K562 (cell line): ENCODE measurements around the gene ULBP1. TPM values are rescaled to one million over a fixed set of nuclear protein-coding genes. Genes with fewer than 3 reads are reported as not detected.

ENCODE experiments used
- ATAC-seq: fragments of 200-7000 bp; cut with Tn5 transposase; 3 replicates; pipeline ENCODE4 v1.9.1; 2020; ENCODE audit warnings: moderate library complexity
- BruUV-seq: library from RNA; stranded (reverse); fragments of 400-500 nt; replicated peaks from 2 replicates; lab custom pipeline; 2021; lab: Mats Ljungman, UMichigan
- CTCF ChIA-PET: fragments of 300-600 bp; formaldehyde crosslinking; extraction: SDS; loops from one replicate; lab custom pipeline; 2021; ENCODE audit warnings: low intra/inter-chr PET ratio; lab: Yijun Ruan, JAX
- POLR2A ChIA-PET: fragments of 300-600, 350-650 bp; sonication (Branson Sonifier 250); formaldehyde crosslinking; extraction: SDS; loops from one replicate; lab custom pipeline; 2021; ENCODE audit warnings: antibody characterized with exemption, inconsistent platforms; lab: Yijun Ruan, JAX
- DNase-seq, 4 experiments: peaks; one replicate each; pipeline versions ENCODE4 v3.0.0 to v3.0.0-alpha.2; 2011 to 2018; ENCODE audit warnings: low spot score in 3 of 4, mixed read lengths in 3 of 4; ENCODE audit errors: extremely low read depth in 1 of 4
- FAIRE-seq: peaks from 2 replicates; lab custom pipeline; 2011; peaks lifted over from hg19 to GRCh38; lab: Jason Lieb, UNC
- H2AFZ ChIP-seq: 2 replicates; pipeline ENCODE4 v1.6.0; 2011; ENCODE audit warnings: low read depth, low read length, control low read depth, inconsistent platforms
- H3K27ac ChIP-seq: fragments of 200-600 bp; 3 replicates; pipeline ENCODE4 v1.8.0; 2011; ENCODE audit warnings: low read depth, mild to moderate bottlenecking, control low read depth, inconsistent platforms, low read length, moderate library complexity, mixed read lengths; ENCODE audit errors: extremely low read depth
- H3K27me3 ChIP-seq, 2 experiments: fragments of 300-600 bp in 1 of 2; 2 replicates in 1 of 2; 3 replicates in 1 of 2; pipeline versions ENCODE4 v1.6.0 to v1.8.0; 2011; ENCODE audit warnings: inconsistent platforms in 2 of 2, low read length in 2 of 2, mild to moderate bottlenecking in 1 of 2, mixed read lengths in 1 of 2, moderate library complexity in 1 of 2; ENCODE audit not compliant: control insufficient read depth in 2 of 2, insufficient read depth in 2 of 2
- H3K36me3 ChIP-seq: fragments of 300-600 bp; 3 replicates; pipeline ENCODE4 v1.8.0; 2011; ENCODE audit warnings: mild to moderate bottlenecking, low read length, inconsistent platforms; ENCODE audit not compliant: control insufficient read depth, insufficient read depth
- H3K4me1 ChIP-seq, 2 experiments: fragments of 200-600 bp in 1 of 2; replicated peaks in 1 of 2; 2 replicates in 1 of 2; 3 replicates in 1 of 2; pipeline versions ENCODE4 v1.5.1 to v1.8.0; 2011; ENCODE audit warnings: inconsistent platforms in 2 of 2, low read length in 2 of 2, mild to moderate bottlenecking in 1 of 2, mixed read lengths in 1 of 2, moderate library complexity in 1 of 2; ENCODE audit not compliant: control insufficient read depth in 2 of 2, insufficient read depth in 2 of 2
- H3K4me2 ChIP-seq: 2 replicates; pipeline ENCODE4 v1.6.1; 2011; ENCODE audit warnings: low read length, control low read depth, inconsistent platforms, mixed read lengths; ENCODE audit not compliant: insufficient read depth
- H3K4me3 ChIP-seq: fragments of 200-600 bp; sonication (generic), shearing (Covaris generic); 2 replicates; pipeline ENCODE4 v1.5.1; 2016; ENCODE audit warnings: control low read depth, inconsistent platforms
- H3K79me2 ChIP-seq: fragments of 200-600 bp; 3 replicates; pipeline ENCODE4 v1.8.0; 2011; ENCODE audit warnings: low read length, inconsistent platforms; ENCODE audit not compliant: control insufficient read depth, insufficient read depth
- H3K9ac ChIP-seq, 2 experiments: 2 replicates each; pipeline versions ENCODE4 v1.6.0 to v1.6.1; 2011; ENCODE audit warnings: low read depth in 2 of 2, low read length in 2 of 2, control low read depth in 1 of 2, inconsistent platforms in 1 of 2, mild to moderate bottlenecking in 1 of 2, mixed read lengths in 1 of 2; ENCODE audit not compliant: insufficient read depth in 1 of 2
- H3K9me1 ChIP-seq: one replicate; pipeline ENCODE4 v1.6.0; 2011; ENCODE audit warnings: inconsistent platforms, mild to moderate bottlenecking, low read length, moderate library complexity; ENCODE audit not compliant: control insufficient read depth, insufficient read depth
- H3K9me3 ChIP-seq: replicated peaks from 2 replicates; pipeline ENCODE4 v1.5.1; 2011; ENCODE audit warnings: low read depth, low read length, inconsistent platforms; ENCODE audit not compliant: control insufficient read depth, insufficient read depth
- H4K20me1 ChIP-seq: replicated peaks from 2 replicates; pipeline ENCODE4 v1.6.1; 2011; ENCODE audit warnings: low read length, inconsistent platforms, mixed read lengths; ENCODE audit not compliant: control insufficient read depth, insufficient read depth
- DMBX1 ChIP-seq: fragments of 250-450 bp; sonication (Bioruptor Pico); IDR thresholded peaks from 2 replicates; pipeline ENCODE4 v1.8.0; 2022; ENCODE audit warnings: inconsistent platforms, mild to moderate bottlenecking, moderate library complexity, borderline replicate concordance
- GABPB1 ChIP-seq: sonication (generic); formaldehyde crosslinking; IDR thresholded peaks from 2 replicates; pipeline ENCODE4 v1.8.0; 2022; ENCODE audit warnings: mild to moderate bottlenecking, missing genetic modification reagents
- NUFIP1 ChIP-seq: fragments of 450-650 bp; IDR thresholded peaks from 2 replicates; pipeline ENCODE4 v1.6.1; 2018; ENCODE audit not compliant: partially characterized antibody
- PPARD ChIP-seq: fragments of 250-450 bp; sonication (Bioruptor Pico); IDR thresholded peaks from 2 replicates; pipeline ENCODE4 v1.8.0; 2022; ENCODE audit warnings: inconsistent platforms, mild to moderate bottlenecking, moderate library complexity
- SLC30A9 ChIP-seq: fragments of 250-450 bp; sonication (Bioruptor Pico); IDR thresholded peaks from 2 replicates; pipeline ENCODE4 v1.8.0; 2022; ENCODE audit warnings: mild to moderate bottlenecking, moderate library complexity
- SMAD2 ChIP-seq: fragments of 150-350 bp; IDR thresholded peaks from 2 replicates; pipeline ENCODE4 v1.6.1; 2014; ENCODE audit warnings: low read depth, mild to moderate bottlenecking, low read length
- SOX6 ChIP-seq: fragments of 450-650 bp; IDR thresholded peaks from 2 replicates; pipeline ENCODE4 v1.6.1; 2014; ENCODE audit warnings: mild to moderate bottlenecking
- SRSF1 ChIP-seq: fragments of 200-400 bp; formaldehyde crosslinking; IDR thresholded peaks from 2 replicates; pipeline ENCODE4 v1.6.1; 2017; ENCODE audit warnings: mild to moderate bottlenecking, low read depth, low read length, moderate library complexity
- XRCC3 ChIP-seq: fragments of 450-650 bp; IDR thresholded peaks from 2 replicates; pipeline ENCODE4 v1.6.1; 2017; ENCODE audit warnings: mild to moderate bottlenecking, moderate library complexity
- ZBTB7A ChIP-seq: IDR thresholded peaks from 2 replicates; pipeline ENCODE4 v1.6.1; 2011; ENCODE audit warnings: low read depth, mild to moderate bottlenecking, low read length, moderate library complexity, borderline replicate concordance; ENCODE audit not compliant: control insufficient read depth
- ZNF766 ChIP-seq: fragments of 200-800 bp; sonication (Bioruptor generic); conservative IDR thresholded peaks from 2 replicates; pipeline ENCODE4 v1.6.1; 2016; ENCODE audit warnings: missing genetic modification characterization, missing compliant biosample characterization
- WGBS: fragments of 100-300 bp; shearing (Covaris generic); methylation state at CpG from one replicate; pipeline ENCODE4 v1.1.6; 2016; ENCODE audit warnings: low coverage, mixed read lengths; ENCODE audit not compliant: insufficient coverage; ENCODE audit errors: missing lambda C conversion rate; 5-methylcytosine and 5-hydroxymethylcytosine counted together
- in situ Hi-C: fragments of 300-500 bp; cut with MboI; formaldehyde crosslinking; loops from 4 replicates; pipeline ENCODE4 v1.15.0; 2018; ENCODE audit warnings: inconsistent platforms, mixed read lengths
- intact Hi-C: fragments of 100-400 bp; cut with micrococcal nuclease; formaldehyde crosslinking; loops from 2 replicates; pipeline ENCODE4 v1.14.2; 2022
- polyA plus RNA-seq, 8 experiments: library from polyadenylated mRNA; depleted of rRNA in 4 of 8; stranded (reverse) in 5 of 8; unstranded in 3 of 8; fragments of >200 nt; fragmentation: Nextera tagmentation in 2 of 8; fragmentation: Illumina TruSeq in 1 of 8; extraction: Ambion mirVana in 2 of 8; extraction: Trizol in 1 of 8; gene quantifications; 2 replicates each; pipeline versions ENCODE4 v1.2.1 to v1.2.3, GENCODE V29; 2011 to 2014; ENCODE audit warnings: inconsistent platforms in 1 of 8, missing spikeins in 1 of 8
- total RNA-seq, 7 experiments: library from RNA; depleted of rRNA in 6 of 7; stranded (reverse); fragments of >200 nt in 6 of 7; fragmentation: Illumina TruSeq in 2 of 7; extraction: Trizol in 2 of 7; gene quantifications; 2 replicates each; pipeline versions ENCODE4 v1.2.1 to v1.2.3, GENCODE V29; 2011 to 2021; ENCODE audit warnings: low replicate concordance in 1 of 7

ULBP1 gene
- total and polyA plus RNA-seq, 9 of the 15 experiments (the other 6 are each of a cell fraction or from before 2014, with no cell fraction given): 0.33 to 6.0 (median 2.5) TPM

DNA sequence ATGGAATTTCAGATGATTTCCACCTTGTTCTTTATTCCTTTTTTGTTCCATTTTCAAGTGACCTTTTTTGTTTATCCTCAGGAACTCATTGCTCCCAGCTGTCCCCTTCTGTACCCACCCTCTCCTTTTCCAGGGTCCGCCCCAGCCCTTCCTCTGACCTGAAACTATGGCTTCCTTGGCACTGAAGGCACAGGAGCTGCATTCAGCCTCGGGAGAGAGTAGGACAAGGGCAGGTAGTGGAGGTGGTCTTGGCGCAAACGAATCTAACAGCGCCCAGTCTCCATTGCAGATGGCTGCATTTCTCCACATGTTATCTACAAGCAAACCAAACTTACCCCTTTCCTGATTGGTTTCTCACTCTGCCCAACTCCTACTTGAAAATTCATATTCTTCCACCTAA is 30.7 kb upstream of the ULBP1 start (continued):
- no peak for TF ChIP-seq PPARD (CRISPR knock-in tag)

DNA sequence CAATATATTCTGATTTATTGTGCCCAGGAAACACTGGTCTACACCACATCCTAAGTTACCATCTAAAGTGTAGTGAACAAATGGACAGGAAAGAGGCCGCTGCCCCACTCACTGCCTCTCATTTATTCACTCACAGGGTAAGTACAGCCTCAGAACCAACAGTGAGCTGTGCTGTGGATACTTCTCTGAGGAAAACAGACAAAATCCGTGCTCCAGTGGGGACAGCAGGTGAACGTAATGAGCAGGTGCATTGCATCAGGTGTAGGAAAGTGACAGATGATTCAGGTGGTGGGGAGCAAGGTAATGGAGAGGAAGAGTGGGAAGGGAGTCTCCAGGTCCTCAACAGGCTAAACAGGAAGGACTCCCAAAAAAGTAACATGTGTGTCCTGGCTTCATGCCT is 30.3 kb upstream of the ULBP1 start:
- intact Hi-C loops: loop anchor here (5.0 to 10.0 kb wide), 4 partner anchors 134 to 884 kb away; partner anchors contain the start of gene ULBP3
- FAIRE-seq: no peak
- peaks cover 23 to 43% of the 10 kb centered on the region in 2 experiments for H3K27me3 ChIP-seq

More for the DNA sequence above, 30.3 kb upstream of the ULBP1 start:
- no peak overlapping the region for H3K9ac ChIP-seq
- no peak overlapping the region for H3K4me2 ChIP-seq
- BruUV-seq: no TSS peak
- WGBS: 5% methylated on average over 3 of the region's 3 CpGs
- no peak for ATAC-seq
- TF ChIP-seq PPARD (CRISPR knock-in tag) (no peak), SRSF1 (no peak), ZNF766 (no peak), DMBX1 (CRISPR knock-in tag) (no peak), NUFIP1 (no peak), GABPB1 (CRISPR knock-in tag) (no peak), SLC30A9 (CRISPR knock-in tag) (no peak), XRCC3 (no peak), SOX6 (no peak), SMAD2 (no peak), ZBTB7A (no peak)
- no peak overlapping the region for H2AFZ ChIP-seq
- POLR2A ChIA-PET: no interaction called here
- H4K20me1 ChIP-seq: no peaks in the 10 kb centered on the region
- H3K9me3 ChIP-seq: no peaks in the 10 kb centered on the region
- CTCF ChIA-PET: interaction anchor here (0.6 to 5.1 kb wide), 9 partner anchors 72 to 882 kb away, joined by 3 to 70 read pairs (median 4); partner anchors contain the start of gene ULBP3
- H3K4me1 ChIP-seq: peaks cover 0 to 3% of the 10 kb centered on the region in 2 experiments; a peak in 2 of 5 replicates
- no peaks in the 10 kb centered on the region for H3K9me1 ChIP-seq
- no peaks in the 10 kb centered on the region for H3K36me3 ChIP-seq
- no peak overlapping the region for H3K4me3 ChIP-seq
- DNase-seq: no peak
- no peaks in the 10 kb centered on the region for H3K79me2 ChIP-seq
- in situ Hi-C loops: loop anchor here (5.0 kb wide), 1 partner anchor 879 kb away; no protein-coding TSS in a partner anchor
- H3K27ac ChIP-seq: no peak overlapping the region
